CD4-positive, alpha-beta T cell treated with Interleukin-6 at 100 ng/mL for 8 hours (primary cell): ENCODE results near the gene SORCS2.
"Not testable (repeated sequence)": the region's sequence is repeated elsewhere in the genome, so short reads cannot be mapped to it uniquely, and the experiment has no call there.

Experiments used
- DNase-seq: peaks from one replicate; pipeline ENCODE4 v3.0.0-alpha.2; 2020; ENCODE audit warnings: mixed read lengths, low spot score

Gene SORCS2

GRCh38 chr4:7556558-7556957 lies 364.2 kb downstream of the SORCS2 start:
- no peak for DNase-seq

GRCh38 chr4:7557456-7557855 lies 365.1 kb downstream of the SORCS2 start:
- no peak for DNase-seq

GRCh38 chr4:7558436-7558835 lies 366.1 kb downstream of the SORCS2 start:
- DNase-seq: no peak

GRCh38 chr4:7559316-7559715 lies 367.0 kb downstream of the SORCS2 start:
- no peak for DNase-seq

GRCh38 chr4:7559741-7560395 lies 367.5 kb downstream of the SORCS2 start:
- no peak for DNase-seq

- no peak for DNase-seq
Observed at GRCh38 chr4:7561557-7561956, 369.2 kb downstream of the SORCS2 start.

GRCh38 chr4:7564242-7564641 lies 371.9 kb downstream of the SORCS2 start:
- no peak for DNase-seq

- DNase-seq: no peak
Observed at GRCh38 chr4:7565483-7565882, 373.1 kb downstream of the SORCS2 start.

- no peak for DNase-seq
Observed at GRCh38 chr4:7569810-7570783, 377.8 kb downstream of the SORCS2 start.

- no peak for DNase-seq
Observed at GRCh38 chr4:7571001-7571400, 378.7 kb downstream of the SORCS2 start.

- DNase-seq: no peak
Observed at GRCh38 chr4:7571701-7572100, 379.4 kb downstream of the SORCS2 start.

GRCh38 chr4:7572894-7573293 lies 380.6 kb downstream of the SORCS2 start:
- DNase-seq: no peak

GRCh38 chr4:7573576-7574091 lies 381.3 kb downstream of the SORCS2 start:
- no peak for DNase-seq

GRCh38 chr4:7574287-7575014 lies 382.1 kb downstream of the SORCS2 start:
- no peak for DNase-seq

GRCh38 chr4:7575426-7575825 lies 383.1 kb downstream of the SORCS2 start:
- DNase-seq: no peak

- DNase-seq: not testable (repeated sequence)
Observed at GRCh38 chr4:7577361-7578039, 385.2 kb downstream of the SORCS2 start.

GRCh38 chr4:7581477-7581876 lies 389.1 kb downstream of the SORCS2 start:
- no peak for DNase-seq

GRCh38 chr4:7582313-7583097 lies 390.2 kb downstream of the SORCS2 start:
- no peak for DNase-seq

- no peak for DNase-seq
Observed at GRCh38 chr4:7584098-7584497, 391.8 kb downstream of the SORCS2 start.

- DNase-seq: no peak
Observed at GRCh38 chr4:7584606-7585159, 392.3 kb downstream of the SORCS2 start.

- DNase-seq: no peak
Observed at GRCh38 chr4:7585768-7586167, 393.4 kb downstream of the SORCS2 start.
